SU-DHL-6 (cell line): ENCODE data around the gene ALDH3A1.

Experiments
- EZH2phosphoT487 ChIP-seq: fragments of 200-600 bp; sonication (generic), shearing (Covaris generic); conservative IDR thresholded peaks from 2 replicates; pipeline ENCODE4 v1.6.1; 2018; ENCODE audit warnings: mild to moderate bottlenecking, antibody characterized with exemption, low read length, moderate library complexity, mixed read lengths
- TF ChIP-seq, protein P1 (sequence below): fragments of 200-600 bp; sonication (generic); IDR thresholded peaks from one replicate; pipeline ENCODE4 v1.5.1; 2017; ENCODE audit warnings: antibody characterized with exemption, mild to moderate bottlenecking, low read length, moderate library complexity; ENCODE audit not compliant: insufficient read depth, poor library complexity, severe bottlenecking

DNA sequence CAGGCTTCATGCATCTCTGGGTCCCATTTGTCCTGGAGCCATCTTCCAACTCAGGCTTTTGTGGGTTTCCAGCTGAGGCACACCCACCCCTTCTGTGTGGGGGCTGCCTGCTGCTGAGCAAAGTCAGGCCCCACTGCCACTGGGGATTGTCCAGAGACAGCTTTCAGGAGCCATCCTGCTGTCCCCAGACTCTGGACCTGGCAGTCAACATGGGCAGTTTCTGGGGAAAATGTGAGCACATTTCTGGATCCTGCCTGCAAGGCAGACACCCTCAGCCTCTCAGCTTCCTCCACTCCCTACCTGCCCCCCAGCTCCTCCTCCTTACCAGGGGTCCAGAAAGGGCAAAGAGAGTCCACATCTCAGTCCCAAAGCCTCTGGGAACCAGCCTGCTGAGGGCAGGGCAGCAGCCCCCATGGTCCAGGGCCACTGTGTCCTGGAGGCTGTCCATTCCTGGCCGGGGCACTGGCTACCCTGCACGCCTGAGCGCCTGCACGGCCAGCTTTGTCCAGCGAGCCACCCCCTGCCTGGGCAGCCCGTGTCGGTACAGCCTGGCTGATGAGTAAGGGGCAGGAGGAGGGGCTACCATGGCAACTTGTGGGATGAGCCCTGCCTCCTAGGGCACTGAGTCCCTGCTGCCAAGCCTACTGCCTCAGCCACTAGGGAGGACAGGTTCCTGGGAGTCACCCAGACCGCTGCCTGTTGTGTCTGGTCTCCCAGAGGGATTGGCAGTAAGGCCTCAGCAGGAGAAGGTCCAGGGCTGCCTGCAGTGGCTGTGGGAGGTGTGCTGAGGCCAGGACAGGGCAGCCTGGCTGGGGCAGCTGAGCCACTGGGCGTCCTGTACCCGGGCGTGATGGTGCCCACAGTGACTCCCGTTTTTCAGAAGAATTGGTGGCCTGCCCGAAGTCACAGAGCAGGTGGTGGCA, 31.7 kb downstream of the ALDH3A1 start, which contains the start of gene SLC47A2:
- TF ChIP-seq, protein P1, sequence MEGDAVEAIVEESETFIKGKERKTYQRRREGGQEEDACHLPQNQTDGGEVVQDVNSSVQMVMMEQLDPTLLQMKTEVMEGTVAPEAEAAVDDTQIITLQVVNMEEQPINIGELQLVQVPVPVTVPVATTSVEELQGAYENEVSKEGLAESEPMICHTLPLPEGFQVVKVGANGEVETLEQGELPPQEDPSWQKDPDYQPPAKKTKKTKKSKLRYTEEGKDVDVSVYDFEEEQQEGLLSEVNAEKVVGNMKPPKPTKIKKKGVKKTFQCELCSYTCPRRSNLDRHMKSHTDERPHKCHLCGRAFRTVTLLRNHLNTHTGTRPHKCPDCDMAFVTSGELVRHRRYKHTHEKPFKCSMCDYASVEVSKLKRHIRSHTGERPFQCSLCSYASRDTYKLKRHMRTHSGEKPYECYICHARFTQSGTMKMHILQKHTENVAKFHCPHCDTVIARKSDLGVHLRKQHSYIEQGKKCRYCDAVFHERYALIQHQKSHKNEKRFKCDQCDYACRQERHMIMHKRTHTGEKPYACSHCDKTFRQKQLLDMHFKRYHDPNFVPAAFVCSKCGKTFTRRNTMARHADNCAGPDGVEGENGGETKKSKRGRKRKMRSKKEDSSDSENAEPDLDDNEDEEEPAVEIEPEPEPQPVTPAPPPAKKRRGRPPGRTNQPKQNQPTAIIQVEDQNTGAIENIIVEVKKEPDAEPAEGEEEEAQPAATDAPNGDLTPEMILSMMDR = no peak
- TF ChIP-seq EZH2phosphoT487 = no peak
